Adrenal gland (tissue), 12 donors: ENCODE results near the gene PRELID1. TPM values are rescaled to one million over a fixed set of nuclear protein-coding genes. Genes with fewer than 3 reads are reported as not detected.

Experiments
- DNase-seq, 7 donors: peaks; one replicate each; pipeline ENCODE4 v3.0.0-alpha.2; 2019 to 2020
- H3K27ac ChIP-seq, 5 donors: fragments of 200-600 bp; sonication (generic) in 4 of 5; 1 replicate in 3 of 5; 2 replicates in 2 of 5; pipeline versions ENCODE4 v1.5.1 to v1.8.0; 2016 to 2020; ENCODE audit warnings: mild to moderate bottlenecking in 1 of 5
- H3K27me3 ChIP-seq: fragments of 200-600 bp; 2 replicates; pipeline ENCODE4 v1.8.0; 2021
- H3K36me3 ChIP-seq, 2 donors: fragments of 200-600 bp; replicated peaks in 1 of 2; 1 replicate in 1 of 2; 2 replicates in 1 of 2; pipeline versions ENCODE4 v1.5.1 to v1.8.0; 2018 to 2022
- H3K4me1 ChIP-seq, 2 donors: fragments of 200-600 bp; replicated peaks in 1 of 2; 1 replicate in 1 of 2; 2 replicates in 1 of 2; pipeline versions ENCODE4 v1.5.1 to v1.8.0; 2018 to 2021
- H3K4me3 ChIP-seq, 4 donors: fragments of 200-600 bp; sonication (generic) in 3 of 4; one replicate each; pipeline ENCODE4 v1.5.1; 2016 to 2018
- H3K9me3 ChIP-seq, 3 donors: fragments of 200-600 bp; sonication (generic) in 1 of 3; replicated peaks in 1 of 3; 1 replicate in 2 of 3; 2 replicates in 1 of 3; pipeline versions ENCODE4 v1.5.1 to v1.8.0; 2016 to 2021
- CTCF ChIP-seq, 6 experiments: fragments of 450-650 bp in 4 of 6; fragments of 200-600 bp in 2 of 6; sonication (generic) in 1 of 6; IDR thresholded peaks; 1 replicate in 5 of 6; 2 replicates in 1 of 6; pipeline versions ENCODE4 v1.5.1 to v1.8.0; 2016 to 2021; ENCODE audit warnings: antibody characterized with exemption in 6 of 6, mild to moderate bottlenecking in 2 of 6, moderate library complexity in 1 of 6
- POLR2A ChIP-seq, 2 donors: fragments of 450-650 bp; IDR thresholded peaks; one replicate each; pipeline ENCODE4 v1.6.1; 2017; ENCODE audit warnings: antibody characterized with exemption in 2 of 2, mild to moderate bottlenecking in 2 of 2, moderate library complexity in 1 of 2
- WGBS, 4 donors: extraction: QIAGEN DNeasy Blood & Tissue Kit in 2 of 4; methylation state at CpG; one replicate each; pipeline versions ENCODE4 v1.1.5 to v1.1.7; 2013 to 2017; 5-methylcytosine and 5-hydroxymethylcytosine counted together
- intact Hi-C, 2 donors: fragments of 100-400 bp; cut with DNase I; formaldehyde crosslinking; loops; one replicate each; pipeline versions ENCODE4 v1.14.1 to v1.15.0; 2022 to 2023
- polyA plus RNA-seq, 3 donors: library from polyadenylated mRNA; stranded (reverse); fragments of 200-250 nt in 2 of 3; fragments of 350-450 nt in 1 of 3; fragmentation: Illumina TruSeq in 1 of 3; extraction: RNeasy Lipid Tissue Mini Kit (QIAGEN cat#74804) in 1 of 3; gene quantifications; one replicate each; pipeline ENCODE4 v1.2.3, GENCODE V29; 2013 to 2014
- total RNA-seq, 9 donors: library from RNA; depleted of rRNA in 4 of 9; stranded (reverse); fragments of >200 nt in 4 of 9; fragments of 120-200 nt in 1 of 9; fragmentation: NEBNext Ultra II Directional in 1 of 9; extraction: Animal tissue kit (Norgen Biotek cat#: 25700) in 1 of 9; gene quantifications; one replicate each; pipeline versions ENCODE4 v1.1.0 to v1.2.4, GENCODE V29; 2013 to 2023
- donor health status: healthy with polysubstance abuse.
- donor health status: Bipolar disorder and iron deficiency.
- donor health status: DM: yes; HTN: yes; CAD: no.
- donor health status: DM: no; HTN: no; CAD: no.
- donor health status: DM: no; HTN: no; CAD: no.
- donor health status: DM: yes; HTN: yes; CAD: no.

Gene PRELID1
- total and polyA plus RNA-seq, 12 donors: 52.3 to 217 (median 122) TPM

GRCh38 chr5:177291735-177292134 is 11.9 kb upstream of the PRELID1 start:
- Histone ChIP-seq H3K9me3 (no peaks in the 10 kb centered on the region), H3K4me1 (peaks cover 0 to 9% of the 10 kb centered on the region in 2 donors), H3K27me3 (no peaks in the 10 kb centered on the region), H3K4me3 (no peak overlapping the region), H3K36me3 (peaks cover 0 to 94% of the 10 kb centered on the region in 2 donors), H3K27ac (no peak overlapping the region)
- DNase-seq: no peak
- intact Hi-C loops: no loop called here
- WGBS, 4 donors: 94 to 98% (median 96%) methylated on average over 7 of the region's 7 CpGs
- TF ChIP-seq POLR2A (IDR thresholded peaks at IDR 0.05) (no peak), CTCF (IDR thresholded peaks at IDR 0.05) (no peak)

GRCh38 chr5:177293819-177294581 is 9.6 kb upstream of the PRELID1 start:
- no peak for TF ChIP-seq POLR2A (IDR thresholded peaks at IDR 0.05)
- no peak for TF ChIP-seq CTCF (IDR thresholded peaks at IDR 0.05)
- H3K4me3 ChIP-seq: no peak overlapping the region
- intact Hi-C loops: no loop called here
- no peaks in the 10 kb centered on the region for H3K27me3 ChIP-seq
- DNase-seq: no peak
- no peak overlapping the region for H3K27ac ChIP-seq
- H3K36me3 ChIP-seq: peaks cover 0 to 75% of the 10 kb centered on the region in 2 donors
- H3K4me1 ChIP-seq: peaks cover 0 to 10% of the 10 kb centered on the region in 2 donors
- WGBS, 4 donors: 90 to 98% (median 93%) methylated on average over 7 to 12 of the region's 12 CpGs
- no peaks in the 10 kb centered on the region for H3K9me3 ChIP-seq

- 86 to 94% (median 91%) methylated on average over 3 of the region's 3 CpGs for WGBS, 4 donors
- TF ChIP-seq CTCF (IDR thresholded peaks at IDR 0.05) (no peak), POLR2A (IDR thresholded peaks at IDR 0.05) (no peak)
- Histone ChIP-seq H3K27me3 (no peaks in the 10 kb centered on the region), H3K4me3 (no peak overlapping the region), H3K36me3 (peaks cover 0 to 68% of the 10 kb centered on the region in 2 donors), H3K9me3 (no peaks in the 10 kb centered on the region), H3K4me1 (peaks cover 0 to 10% of the 10 kb centered on the region in 2 donors), H3K27ac (no peak overlapping the region)
- DNase-seq: no peak
- intact Hi-C loops: no loop called here
Observed at GRCh38 chr5:177294632-177295031, 9.0 kb upstream of the PRELID1 start.

GRCh38 chr5:177295924-177296323 is 7.7 kb upstream of the PRELID1 start:
- H3K27ac ChIP-seq: no peak overlapping the region
- peaks cover 6 to 17% of the 10 kb centered on the region in 2 donors for H3K4me1 ChIP-seq
- no peaks in the 10 kb centered on the region for H3K9me3 ChIP-seq
- 82 to 87% (median 83%) methylated on average over 7 to 9 of the region's 9 CpGs for WGBS, 4 donors
- H3K4me3 ChIP-seq: no peak overlapping the region
- DNase-seq: no peak
- no peaks in the 10 kb centered on the region for H3K27me3 ChIP-seq
- TF ChIP-seq CTCF (IDR thresholded peaks at IDR 0.05) (no peak), POLR2A (IDR thresholded peaks at IDR 0.05) (no peak)
- intact Hi-C loops: no loop called here
- H3K36me3 ChIP-seq: peaks cover 0 to 57% of the 10 kb centered on the region in 2 donors
